Stimulated activated CD4-positive, alpha-beta T cell treated with anti-CD3 and anti-CD28 coated beads, Interleukin-15, amount 100 ng/mL, for 24 hours (primary cell): ENCODE data around the gene SLC2A3.
"Not testable (repeated sequence)": the region's sequence is repeated elsewhere in the genome, so short reads cannot be mapped to it uniquely, and the experiment has no call there.

ENCODE experiments used
- DNase-seq: peaks from one replicate; pipeline ENCODE4 v3.0.0-alpha.2; 2020

The SLC2A3 gene

DNA sequence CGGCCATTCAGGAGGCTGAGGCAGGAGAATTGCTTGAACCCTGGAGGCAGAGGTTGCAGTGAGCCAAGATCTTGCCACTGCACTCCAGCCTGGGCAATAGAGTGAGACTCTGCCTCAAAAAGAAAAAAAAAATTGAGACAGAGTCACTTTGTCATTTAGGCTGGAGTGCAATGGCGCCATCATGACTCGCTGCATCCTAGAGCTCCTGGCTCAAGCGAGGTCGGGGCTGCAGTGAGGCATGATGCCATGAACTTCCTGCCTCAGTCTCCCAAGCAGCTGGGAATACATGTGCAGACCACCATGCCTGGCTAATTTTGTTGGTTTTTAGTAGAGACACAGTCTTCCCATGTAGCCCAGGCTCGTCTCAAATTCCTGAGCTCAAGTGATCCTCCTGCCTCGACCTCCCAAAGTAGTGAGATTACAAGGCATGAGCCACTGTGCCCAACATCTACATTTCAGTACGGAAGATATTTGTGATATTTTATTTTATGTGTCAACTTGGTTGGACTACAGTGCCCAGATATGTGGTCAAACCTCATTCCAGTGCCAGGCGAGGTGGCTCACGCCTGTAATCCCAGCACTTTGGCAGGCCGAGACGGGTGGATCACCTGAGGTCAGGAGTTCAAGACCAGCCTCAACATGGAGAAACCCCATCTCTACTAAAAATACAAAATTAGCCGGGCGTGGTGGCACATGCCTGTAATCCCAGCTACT, 14.4 kb upstream of the SLC2A3 start:
- not testable (repeated sequence) for DNase-seq

GRCh38 chr12:7948589-7949260, 12.7 kb upstream of the SLC2A3 start:
- DNase-seq, result no peak

GRCh38 chr12:7947011-7947410, 11.0 kb upstream of the SLC2A3 start:
- DNase-seq, result no peak

- DNase-seq, result not testable (repeated sequence)
Observed at GRCh38 chr12:7944760-7945159, 8.8 kb upstream of the SLC2A3 start.

- DNase-seq, result no peak
Observed at GRCh38 chr12:7940906-7941305, 4.9 kb upstream of the SLC2A3 start.

- DNase-seq, result peak; percentile 56
Observed at GRCh38 chr12:7937833-7938506, 2.0 kb upstream of the SLC2A3 start.

DNA sequence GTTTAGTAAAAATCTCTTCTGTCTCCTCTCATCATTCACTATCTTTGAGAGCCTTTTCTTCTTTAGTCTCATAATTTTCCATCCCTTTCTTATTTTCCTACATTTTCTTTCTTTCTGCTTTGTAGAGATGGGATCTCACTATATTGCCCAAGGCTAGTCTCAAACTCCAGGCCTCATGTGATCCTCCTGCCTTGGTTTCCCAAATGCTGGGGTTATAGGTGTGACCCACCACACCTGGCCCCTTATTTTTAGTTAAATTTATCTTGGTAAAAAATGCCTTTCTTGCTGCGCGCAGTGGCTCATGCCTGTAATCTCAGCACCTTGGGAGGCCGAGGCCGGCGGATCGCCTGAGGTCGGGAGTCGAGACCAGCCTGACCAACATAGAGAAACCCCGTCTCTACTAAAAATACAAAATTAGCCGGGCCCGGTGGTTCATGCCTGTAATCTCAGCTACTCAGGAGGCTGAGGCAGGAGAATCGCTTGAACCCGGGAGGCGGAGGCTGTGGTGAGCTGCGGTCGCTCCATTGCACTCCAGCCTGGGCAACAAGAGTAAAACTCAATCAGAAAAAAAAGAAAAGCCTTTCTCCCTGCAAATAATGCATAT, 996 bp downstream of the SLC2A3 start:
- peak; percentile 50 for DNase-seq

- peak; percentile 46 for DNase-seq
Observed at GRCh38 chr12:7934091-7934888, 1.7 kb downstream of the SLC2A3 start.

GRCh38 chr12:7933255-7933726, 2.7 kb downstream of the SLC2A3 start:
- peak; percentile 89 for DNase-seq

GRCh38 chr12:7932599-7933240, 3.3 kb downstream of the SLC2A3 start:
- DNase-seq, result not testable (repeated sequence)

DNA sequence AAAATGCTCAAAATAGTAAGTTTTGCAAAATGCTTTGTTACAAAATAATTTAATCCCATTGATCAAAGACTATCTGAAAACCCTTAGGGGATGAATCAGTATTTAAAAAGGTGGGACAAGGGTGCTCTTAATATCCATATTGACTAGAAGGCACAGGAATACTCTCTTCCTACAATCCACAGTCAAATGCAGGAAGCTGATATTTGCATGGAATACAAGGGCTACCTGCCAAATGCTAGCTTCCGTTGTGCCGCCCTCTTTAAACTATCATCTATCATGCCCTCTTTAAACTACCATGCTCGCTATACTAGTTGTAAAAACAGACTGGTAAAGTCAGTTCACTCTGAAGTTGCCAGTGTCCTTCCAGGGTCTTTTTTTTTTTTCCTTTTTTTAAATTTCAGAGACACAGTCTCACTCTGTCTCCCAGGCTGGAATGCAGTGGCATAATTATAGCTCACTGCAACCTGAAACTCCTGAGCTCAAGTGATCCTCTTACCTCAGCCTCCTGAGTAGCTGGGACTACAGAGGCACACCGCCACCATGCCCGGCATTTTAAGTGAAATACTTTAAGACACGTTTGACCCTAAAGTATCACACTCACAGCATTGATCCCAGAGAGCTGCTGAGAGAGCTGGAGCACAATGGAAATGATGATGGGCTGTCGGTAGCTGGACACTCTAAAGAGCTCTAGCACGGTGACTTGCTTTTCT, 6.7 kb downstream of the SLC2A3 start:
- no peak for DNase-seq

- no peak for DNase-seq
Observed at GRCh38 chr12:7927470-7927869, 8.5 kb downstream of the SLC2A3 start.

DNA sequence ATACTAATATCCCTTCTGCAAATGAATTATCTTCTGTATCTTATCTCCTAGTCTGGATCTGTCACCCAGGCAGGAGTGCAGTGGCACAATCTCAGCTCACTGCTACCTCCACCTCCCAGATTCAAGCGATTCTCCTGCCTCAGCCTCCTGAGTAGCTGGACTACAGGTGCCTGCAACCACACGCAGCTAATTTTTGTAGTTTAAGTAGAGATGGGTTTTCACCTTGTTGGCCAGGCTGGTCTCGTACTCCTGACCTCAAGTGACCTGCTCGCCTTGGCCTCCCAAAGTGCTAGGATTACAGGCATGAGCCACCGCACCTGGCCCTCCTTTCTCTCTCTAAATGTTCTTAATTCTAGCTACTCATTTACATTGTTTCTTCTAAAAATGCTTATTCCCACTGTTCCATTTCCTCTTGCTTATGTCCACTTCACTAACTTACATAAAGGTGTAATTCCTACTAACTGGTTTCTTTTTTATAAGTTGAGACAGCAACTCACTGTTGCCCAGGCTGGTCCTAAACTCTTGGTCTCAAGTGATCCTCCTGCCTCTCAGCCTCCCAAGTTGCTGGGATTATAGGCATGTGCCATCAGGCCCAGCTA, 9.8 kb downstream of the SLC2A3 start:
- DNase-seq, result not testable (repeated sequence)

DNA sequence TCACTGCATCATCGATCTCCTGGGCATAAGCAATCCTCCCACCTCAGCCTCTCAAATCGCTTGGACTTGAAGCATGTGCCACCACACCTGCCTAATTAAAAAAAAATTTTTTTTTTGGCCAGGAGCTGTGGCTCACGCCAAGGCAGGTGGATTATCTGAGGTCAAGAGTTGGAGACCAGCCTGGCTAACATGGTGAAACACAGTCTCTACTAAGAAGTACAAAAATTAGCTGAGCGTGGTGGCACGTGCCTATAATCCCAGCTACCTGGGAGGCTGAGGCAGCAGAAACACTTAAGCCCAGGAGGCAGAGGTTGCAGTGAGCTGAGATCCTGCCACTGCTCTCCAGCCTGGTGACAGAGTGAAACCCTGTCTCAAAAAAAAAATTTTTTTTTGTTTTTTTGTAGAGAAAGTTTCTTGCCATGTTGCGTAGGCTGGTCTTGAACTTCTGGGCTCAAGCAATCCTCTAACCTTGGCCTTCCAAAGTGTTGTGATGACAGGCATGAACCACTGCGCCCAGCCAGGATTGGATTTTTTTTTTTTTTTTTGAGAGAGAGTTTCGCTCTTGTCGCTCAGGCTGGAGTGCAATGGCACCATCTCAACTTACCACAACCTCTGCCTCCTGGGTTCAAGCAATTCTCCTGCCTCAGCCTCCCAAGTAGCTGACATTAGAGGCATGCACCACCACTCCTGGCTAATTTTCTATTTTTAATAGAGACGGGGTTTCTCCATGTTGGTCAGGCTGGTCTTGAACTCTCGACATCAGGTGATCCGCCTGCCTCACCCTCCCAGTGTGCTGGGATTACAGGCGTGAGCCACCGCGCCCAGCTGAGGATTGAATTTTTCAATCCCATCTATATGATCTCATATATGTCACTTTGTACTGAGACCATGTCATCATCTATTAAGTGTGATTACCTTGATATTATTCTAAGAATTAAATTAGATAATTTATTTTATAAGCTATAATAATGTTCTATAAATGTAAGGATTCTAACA, 12.4 kb downstream of the SLC2A3 start:
- DNase-seq, result no peak

DNA sequence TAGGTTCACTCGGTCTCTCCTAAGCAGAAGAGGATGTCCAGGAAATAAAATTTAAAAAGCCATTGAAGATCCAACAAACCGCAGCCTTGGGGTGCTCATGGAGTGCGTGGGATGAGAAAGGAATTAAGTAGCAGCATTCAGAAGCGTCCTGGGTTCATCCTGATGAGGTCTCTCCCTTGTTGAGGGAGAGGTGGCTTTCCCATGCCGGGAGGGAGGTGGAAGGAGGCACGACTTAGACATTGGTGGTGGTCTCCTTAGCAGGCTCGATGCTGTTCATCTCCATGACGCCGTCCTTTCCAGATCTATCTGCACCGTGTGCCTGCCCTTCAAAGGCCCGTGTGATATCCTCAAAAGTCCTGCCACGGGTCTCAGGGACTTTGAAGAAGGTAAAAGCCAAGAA, 14.8 kb downstream of the SLC2A3 start:
- DNase-seq, result not testable (repeated sequence)

- DNase-seq, result not testable (repeated sequence)
Observed at GRCh38 chr12:7918268-7918590, 17.8 kb downstream of the SLC2A3 start.

DNA sequence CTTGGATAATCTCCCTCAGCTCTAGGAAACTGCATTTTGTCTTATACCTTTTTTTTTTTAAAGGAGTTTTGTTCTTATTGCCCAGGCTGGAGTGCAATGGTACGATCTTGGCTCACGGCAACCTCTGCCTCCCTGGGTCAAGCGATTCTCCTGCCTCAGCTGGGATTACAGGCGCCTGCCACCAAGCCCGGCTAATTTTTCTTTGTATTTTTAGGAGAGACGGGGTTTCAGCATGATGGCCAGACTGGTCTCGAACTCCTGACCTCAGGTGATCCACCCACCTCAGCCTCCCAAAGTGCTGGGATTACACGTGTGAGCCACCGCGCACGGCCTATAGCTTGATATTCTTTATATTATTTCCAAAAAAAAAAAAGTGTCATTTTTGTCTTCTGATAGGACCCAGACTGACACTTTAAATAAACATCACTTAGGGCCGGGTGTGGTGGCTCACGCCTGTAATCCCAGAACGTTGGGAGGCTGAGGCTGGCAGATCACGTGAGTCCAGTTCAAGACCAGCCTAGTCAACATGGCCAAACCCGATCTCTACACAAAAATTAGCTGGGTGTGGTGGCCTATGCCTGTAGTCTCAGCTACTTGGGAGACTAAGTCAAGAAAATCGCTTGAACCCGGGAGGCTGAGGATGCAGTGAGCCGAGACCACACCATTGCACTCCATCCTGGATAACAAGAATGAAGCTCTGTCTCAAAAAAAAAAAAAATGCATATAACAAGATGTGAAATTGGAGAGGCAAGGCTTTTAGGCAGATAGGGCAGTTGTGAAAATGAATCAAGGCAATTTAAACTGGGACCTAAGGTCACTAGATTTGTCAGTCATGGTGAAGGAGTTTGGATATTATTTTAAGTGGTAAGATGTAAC, 18.4 kb downstream of the SLC2A3 start:
- no peak for DNase-seq

GRCh38 chr12:7916936-7917335, 19.1 kb downstream of the SLC2A3 start:
- DNase-seq, result no peak
